RWPE1 (cell line): ENCODE results near the gene HNRNPM.

Source experiments
- CTCF ChIA-PET: fragments of 350-600 bp; sonication (Branson Sonifier 250); formaldehyde crosslinking; extraction: SDS; loops from one replicate; lab custom pipeline; 2021; lab: Yijun Ruan, JAX
- POLR2A ChIA-PET: fragments of 400-600 bp; formaldehyde crosslinking; extraction: SDS; loops from one replicate; lab custom pipeline; 2020; ENCODE audit warnings: antibody characterized with exemption; ENCODE audit not compliant: low non-redundant PET; lab: Yijun Ruan, JAX
- DNase-seq: peaks from one replicate; pipeline ENCODE4 v3.0.0; 2012; ENCODE audit warnings: low spot score
- H3K27ac ChIP-seq: fragments of 450-650 bp; 2 replicates; pipeline ENCODE4 v1.5.1; 2017
- TF ChIP-seq, protein P1 (sequence below): fragments of 450-650 bp; conservative IDR thresholded peaks from 2 replicates; pipeline ENCODE4 v1.5.1; 2017; ENCODE audit warnings: low read depth, mild to moderate bottlenecking

The HNRNPM gene

DNA sequence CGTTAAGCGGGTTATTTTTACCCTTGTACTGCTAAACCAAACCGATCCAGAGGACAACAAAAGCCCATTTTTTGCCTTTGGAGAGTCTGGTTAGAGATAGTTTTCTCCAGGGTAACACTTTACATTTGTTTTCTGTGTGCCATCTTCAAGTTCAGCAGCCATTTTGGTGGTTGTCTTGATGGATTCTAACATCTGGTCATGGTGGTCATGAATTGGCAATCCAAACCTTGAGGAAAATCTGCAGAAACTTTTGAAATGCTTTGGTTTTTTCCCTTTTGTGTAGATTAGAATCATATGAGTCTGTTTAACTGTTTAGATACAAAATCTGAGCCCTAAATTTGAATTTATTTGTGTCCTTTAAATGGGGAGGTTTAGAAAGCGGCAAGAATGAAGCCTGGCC is 16.6 kb downstream of the HNRNPM start:
- POLR2A ChIA-PET = interaction anchor here (0.6 kb wide), 1 partner anchor 425 kb away, joined by 3 read pairs; no protein-coding TSS in a partner anchor
- DNase-seq = no peak
- TF ChIP-seq, protein P1, sequence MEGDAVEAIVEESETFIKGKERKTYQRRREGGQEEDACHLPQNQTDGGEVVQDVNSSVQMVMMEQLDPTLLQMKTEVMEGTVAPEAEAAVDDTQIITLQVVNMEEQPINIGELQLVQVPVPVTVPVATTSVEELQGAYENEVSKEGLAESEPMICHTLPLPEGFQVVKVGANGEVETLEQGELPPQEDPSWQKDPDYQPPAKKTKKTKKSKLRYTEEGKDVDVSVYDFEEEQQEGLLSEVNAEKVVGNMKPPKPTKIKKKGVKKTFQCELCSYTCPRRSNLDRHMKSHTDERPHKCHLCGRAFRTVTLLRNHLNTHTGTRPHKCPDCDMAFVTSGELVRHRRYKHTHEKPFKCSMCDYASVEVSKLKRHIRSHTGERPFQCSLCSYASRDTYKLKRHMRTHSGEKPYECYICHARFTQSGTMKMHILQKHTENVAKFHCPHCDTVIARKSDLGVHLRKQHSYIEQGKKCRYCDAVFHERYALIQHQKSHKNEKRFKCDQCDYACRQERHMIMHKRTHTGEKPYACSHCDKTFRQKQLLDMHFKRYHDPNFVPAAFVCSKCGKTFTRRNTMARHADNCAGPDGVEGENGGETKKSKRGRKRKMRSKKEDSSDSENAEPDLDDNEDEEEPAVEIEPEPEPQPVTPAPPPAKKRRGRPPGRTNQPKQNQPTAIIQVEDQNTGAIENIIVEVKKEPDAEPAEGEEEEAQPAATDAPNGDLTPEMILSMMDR = no peak
- CTCF ChIA-PET = no interaction called here
- H3K27ac ChIP-seq = no peak overlapping the region

DNA sequence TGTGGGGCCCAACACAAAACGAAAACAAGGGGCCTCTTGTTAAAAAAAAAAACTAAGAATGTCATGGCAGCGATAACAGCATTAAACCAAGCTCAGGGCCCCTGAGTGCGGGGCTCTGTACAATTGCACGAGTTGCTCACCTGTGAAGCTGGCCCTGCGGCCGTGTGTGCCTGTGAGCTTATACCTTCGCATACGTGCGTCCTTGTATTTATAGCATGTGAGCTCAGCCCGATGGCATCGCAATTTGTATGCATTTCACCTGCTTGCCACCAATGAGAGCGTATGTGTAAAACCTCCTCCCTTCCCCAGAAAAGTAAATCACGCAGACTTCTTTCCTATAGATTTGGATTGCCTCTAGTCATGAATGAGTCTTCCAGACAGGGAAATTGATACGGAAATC is 17.1 kb downstream of the HNRNPM start:
- TF ChIP-seq, protein P1 = no peak
- no peak overlapping the region for H3K27ac ChIP-seq
- POLR2A ChIA-PET = interaction anchor here (0.6 kb wide), 1 partner anchor 425 kb away, joined by 3 read pairs; no protein-coding TSS in a partner anchor
- DNase-seq = no peak
- CTCF ChIA-PET = no interaction called here

DNA sequence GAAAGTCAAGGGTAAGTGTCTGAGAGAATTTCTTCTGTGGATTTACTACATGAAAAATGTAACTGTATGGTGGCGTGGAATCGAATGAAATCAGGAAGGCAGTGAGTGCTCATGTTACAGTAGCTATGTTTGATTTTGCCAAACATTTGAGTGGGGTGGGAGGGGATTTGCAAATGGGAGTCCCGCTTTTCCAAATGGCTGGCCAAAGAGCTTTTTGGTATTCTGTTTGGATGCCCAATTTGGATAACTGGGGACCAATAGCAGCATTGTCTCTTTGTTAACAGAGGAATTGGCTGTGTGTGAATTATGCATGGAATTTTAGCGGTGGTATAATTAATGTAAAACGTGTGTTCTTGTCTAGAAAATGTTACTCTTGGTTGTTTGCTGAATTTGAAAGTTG is 17.8 kb downstream of the HNRNPM start:
- TF ChIP-seq, protein P1 = no peak
- DNase-seq = no peak
- POLR2A ChIA-PET = no interaction called here
- CTCF ChIA-PET = interaction anchor here (0.6 kb wide), 1 partner anchor 49 kb away, joined by 3 read pairs; no protein-coding TSS in a partner anchor
- H3K27ac ChIP-seq = no peak overlapping the region

DNA sequence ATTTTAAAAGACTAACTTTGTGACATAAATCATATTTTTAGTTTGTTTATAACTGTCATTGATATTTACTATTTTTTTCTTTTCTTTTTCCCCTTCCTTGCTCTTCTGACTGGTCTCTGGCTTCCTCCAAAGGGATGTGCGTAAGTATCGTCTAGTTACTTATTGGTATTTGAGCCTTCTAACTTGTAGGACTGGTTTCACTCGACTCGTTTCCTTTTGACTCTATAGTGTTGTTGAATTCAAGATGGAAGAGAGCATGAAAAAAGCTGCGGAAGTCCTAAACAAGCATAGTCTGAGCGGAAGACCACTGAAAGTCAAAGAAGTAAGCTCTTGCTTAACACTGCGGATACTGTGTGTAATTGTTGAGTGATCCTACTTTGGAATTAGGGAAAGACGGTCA is 18.6 kb downstream of the HNRNPM start:
- H3K27ac ChIP-seq = no peak overlapping the region
- TF ChIP-seq, protein P1 = no peak
- DNase-seq = no peak
- POLR2A ChIA-PET = no interaction called here
- CTCF ChIA-PET = interaction anchor here (0.5 to 0.8 kb wide), 2 partner anchors 10 to 117 kb away, joined by 3 to 4 read pairs; no protein-coding TSS in a partner anchor

DNA sequence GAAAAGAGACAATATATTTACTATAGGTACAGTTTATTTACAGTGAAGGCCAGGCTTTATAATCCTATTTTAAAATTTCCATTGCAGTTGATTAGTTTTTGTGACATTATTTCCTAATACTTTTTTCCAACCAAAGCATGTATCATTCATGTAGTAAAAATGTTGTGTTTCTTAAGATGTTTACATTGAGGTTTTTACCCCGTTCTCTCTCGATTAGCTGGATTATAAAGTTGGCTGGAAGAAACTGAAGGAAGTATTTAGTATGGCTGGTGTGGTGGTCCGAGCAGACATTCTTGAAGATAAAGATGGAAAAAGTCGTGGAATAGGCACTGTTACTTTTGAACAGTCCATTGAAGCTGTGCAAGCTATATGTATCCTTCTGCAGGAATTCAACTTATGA is 21.2 kb downstream of the HNRNPM start:
- no peak for DNase-seq
- TF ChIP-seq, protein P1 = no peak
- ChIA-PET CTCF (interaction anchor here (0.7 kb wide), 1 partner anchor 13 kb away, joined by 3 read pairs; no protein-coding TSS in a partner anchor), POLR2A (no interaction called here)
- no peak overlapping the region for H3K27ac ChIP-seq

GRCh38 chr19:8468124-8468523 is 23.3 kb downstream of the HNRNPM start:
- no peak overlapping the region for H3K27ac ChIP-seq
- TF ChIP-seq, protein P1 = no peak
- ChIA-PET CTCF (interaction anchor here (1.1 kb wide), 1 partner anchor 10 kb away, joined by 3 read pairs; no protein-coding TSS in a partner anchor), POLR2A (no interaction called here)
- no peak for DNase-seq
